Astrocyte of the cerebellum (primary cell): ENCODE measurements around the gene PLEKHG1.

Source experiments
- DNase-seq: peaks from one replicate; pipeline ENCODE4 v3.0.0-alpha.2; 2011; ENCODE audit warnings: low read depth
- H3K4me3 ChIP-seq: 2 replicates; pipeline ENCODE4 v1.5.1; 2011; ENCODE audit warnings: mild to moderate bottlenecking, low read depth, low read length, moderate library complexity
- in situ Hi-C: cut with HindIII; loops from 2 replicates; pipeline ENCODE4 v1.10.0; 2017; ENCODE audit warnings: low sequenced_read_pairs
- TF ChIP-seq, protein P1 (sequence below): IDR thresholded peaks from 2 replicates; pipeline ENCODE4 v1.5.1; 2012; ENCODE audit warnings: low read length, low read depth, moderate library complexity, mild to moderate bottlenecking; ENCODE audit errors: missing control alignments

Gene PLEKHG1

DNA sequence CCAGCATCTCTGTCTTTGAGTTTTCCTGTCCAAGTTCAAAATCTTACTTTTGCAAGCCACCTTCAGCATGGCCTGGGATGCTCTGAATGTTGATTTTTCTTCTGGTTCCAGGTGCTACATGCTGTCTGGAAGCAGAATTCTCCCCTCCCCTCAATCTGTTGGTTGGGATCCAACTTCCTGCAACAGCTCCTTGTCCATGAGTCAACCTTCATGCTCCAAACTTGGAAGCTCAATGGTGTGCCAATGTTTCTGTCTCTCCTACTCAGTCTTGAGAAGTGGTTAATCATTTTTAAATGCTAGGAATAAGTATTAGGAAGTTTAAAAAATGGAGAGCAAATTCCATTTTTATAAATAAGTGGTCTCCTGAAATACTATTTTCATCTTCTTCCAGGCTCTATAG, 33.2 kb upstream of the PLEKHG1 start:
- TF ChIP-seq, protein P1, sequence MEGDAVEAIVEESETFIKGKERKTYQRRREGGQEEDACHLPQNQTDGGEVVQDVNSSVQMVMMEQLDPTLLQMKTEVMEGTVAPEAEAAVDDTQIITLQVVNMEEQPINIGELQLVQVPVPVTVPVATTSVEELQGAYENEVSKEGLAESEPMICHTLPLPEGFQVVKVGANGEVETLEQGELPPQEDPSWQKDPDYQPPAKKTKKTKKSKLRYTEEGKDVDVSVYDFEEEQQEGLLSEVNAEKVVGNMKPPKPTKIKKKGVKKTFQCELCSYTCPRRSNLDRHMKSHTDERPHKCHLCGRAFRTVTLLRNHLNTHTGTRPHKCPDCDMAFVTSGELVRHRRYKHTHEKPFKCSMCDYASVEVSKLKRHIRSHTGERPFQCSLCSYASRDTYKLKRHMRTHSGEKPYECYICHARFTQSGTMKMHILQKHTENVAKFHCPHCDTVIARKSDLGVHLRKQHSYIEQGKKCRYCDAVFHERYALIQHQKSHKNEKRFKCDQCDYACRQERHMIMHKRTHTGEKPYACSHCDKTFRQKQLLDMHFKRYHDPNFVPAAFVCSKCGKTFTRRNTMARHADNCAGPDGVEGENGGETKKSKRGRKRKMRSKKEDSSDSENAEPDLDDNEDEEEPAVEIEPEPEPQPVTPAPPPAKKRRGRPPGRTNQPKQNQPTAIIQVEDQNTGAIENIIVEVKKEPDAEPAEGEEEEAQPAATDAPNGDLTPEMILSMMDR: no peak
- no peak for DNase-seq
- in situ Hi-C loops: no loop called here

DNA sequence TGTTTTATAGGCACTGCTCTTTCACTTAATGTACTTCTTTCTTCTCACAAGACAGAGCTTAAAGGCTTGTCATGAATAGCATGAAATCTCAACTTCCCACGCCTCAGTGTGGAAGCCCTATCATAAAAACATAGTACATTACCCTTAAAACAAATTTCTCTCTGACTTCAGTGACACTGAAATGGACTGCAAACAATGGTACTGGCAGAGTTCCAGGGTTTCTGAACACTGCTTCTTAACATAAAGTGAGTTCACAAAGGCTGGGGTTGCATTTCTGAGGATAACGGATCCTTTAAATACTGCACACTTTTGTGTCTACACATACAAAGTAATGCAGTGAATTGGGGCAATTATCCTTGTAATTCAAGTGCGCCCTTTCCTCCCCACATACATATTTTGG, 32.3 kb upstream of the PLEKHG1 start:
- in situ Hi-C loops: no loop called here
- no peak overlapping the region for H3K4me3 ChIP-seq
- DNase-seq: no peak
- TF ChIP-seq, protein P1: no peak

More for the DNA sequence above, 33.2 kb upstream of the PLEKHG1 start:
- H3K4me3 ChIP-seq: no peak overlapping the region

DNA sequence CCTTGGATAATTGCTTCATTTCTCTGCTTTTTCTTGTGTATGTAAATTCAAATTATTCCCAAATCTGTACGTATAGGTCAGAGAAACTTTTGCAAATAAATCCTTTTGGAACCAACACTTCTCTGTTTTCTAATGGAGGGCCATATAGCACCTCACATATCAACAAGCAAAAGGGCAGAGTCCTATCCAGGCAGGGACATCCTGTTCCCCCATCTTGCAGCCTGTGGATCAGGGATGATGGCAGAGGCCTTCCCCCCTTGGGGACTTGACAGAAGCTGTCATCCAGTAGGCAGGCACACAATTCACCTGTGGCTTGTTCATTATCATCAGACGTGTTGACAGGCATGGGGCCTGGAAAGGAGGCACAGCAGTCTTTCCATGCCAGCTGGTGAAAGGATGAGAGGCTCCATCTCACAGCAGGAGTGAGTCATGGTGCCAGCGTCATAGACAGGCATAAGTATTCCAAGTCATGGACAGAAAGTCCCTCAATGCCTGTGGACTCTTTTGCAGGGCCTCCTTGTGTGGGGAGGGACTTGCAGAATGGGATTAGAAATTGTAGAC, 31.8 kb upstream of the PLEKHG1 start:
- no peak overlapping the region for H3K4me3 ChIP-seq
- in situ Hi-C loops: no loop called here
- DNase-seq: no peak
- TF ChIP-seq, protein P1: no peak

DNA sequence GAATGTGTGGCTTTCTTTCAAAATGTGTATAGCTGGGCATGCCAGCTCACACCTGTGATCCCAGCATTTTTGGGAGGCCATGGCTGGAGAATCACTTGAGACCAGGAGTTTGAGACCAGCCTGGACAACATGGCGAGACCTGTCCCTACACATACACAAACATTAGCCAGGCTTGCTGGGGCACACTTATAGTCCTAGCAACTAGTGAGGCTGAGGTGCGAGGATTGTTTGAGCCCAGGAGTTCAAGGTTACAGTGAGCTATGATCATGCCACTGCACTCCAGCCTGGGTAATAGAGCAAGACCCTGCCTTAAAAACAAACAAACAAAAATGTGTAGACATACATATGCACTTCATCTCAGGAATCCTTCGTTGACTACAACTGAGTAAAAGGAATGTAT, 31.1 kb upstream of the PLEKHG1 start:
- DNase-seq: no peak
- in situ Hi-C loops: no loop called here
- TF ChIP-seq, protein P1: no peak
- H3K4me3 ChIP-seq: no peak overlapping the region

DNA sequence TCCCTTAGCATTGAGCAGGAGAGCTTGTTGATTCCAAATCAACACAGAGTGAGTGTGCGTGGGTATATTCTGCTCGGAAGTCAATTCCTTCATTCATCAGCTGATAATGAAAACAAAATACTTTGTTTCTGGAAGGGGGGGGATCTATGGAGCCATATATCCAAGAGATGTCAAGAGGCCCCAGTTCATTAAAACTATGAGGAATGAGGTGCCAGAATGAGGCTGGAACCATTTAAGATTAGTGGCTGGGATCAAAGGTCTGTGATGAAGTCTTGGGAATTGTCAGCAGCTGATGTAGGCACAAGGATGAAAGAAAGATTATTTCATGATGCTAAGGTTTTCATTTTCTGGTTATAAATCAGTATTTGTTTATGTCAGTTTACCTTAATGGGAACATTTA, 30.5 kb upstream of the PLEKHG1 start:
- no peak overlapping the region for H3K4me3 ChIP-seq
- in situ Hi-C loops: no loop called here
- no peak for DNase-seq
- TF ChIP-seq, protein P1: no peak

DNA sequence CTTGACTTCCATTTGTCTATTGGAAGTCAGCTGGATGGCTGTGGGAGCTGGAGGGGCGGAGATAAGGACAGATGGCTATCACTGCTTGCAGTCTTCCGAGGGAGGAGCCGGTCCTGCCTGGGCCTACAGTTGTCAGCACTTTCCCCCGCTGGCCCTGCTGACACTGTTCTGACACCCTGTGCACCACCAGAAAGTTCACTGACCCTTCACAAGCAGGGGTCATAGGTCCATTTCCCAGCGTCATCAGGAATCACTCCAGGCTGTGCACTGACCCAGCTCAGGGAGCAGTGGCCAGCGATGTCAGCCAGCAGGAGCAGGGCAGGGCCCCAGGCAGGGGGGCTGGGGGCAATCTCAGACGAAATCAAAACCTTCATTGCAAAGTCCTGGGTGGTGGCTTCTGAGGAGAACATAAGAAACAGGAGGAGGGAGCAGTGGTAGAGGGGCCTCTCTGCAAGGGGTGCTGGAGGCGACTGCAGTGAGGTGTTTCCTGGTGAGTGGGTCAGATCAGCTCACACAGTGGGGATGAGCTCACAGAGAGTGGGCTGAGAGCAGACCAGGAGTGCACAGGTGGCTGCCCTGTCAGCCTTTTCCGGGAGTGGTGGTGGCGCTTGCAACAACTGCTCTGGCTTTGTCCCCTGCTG, 26.5 kb upstream of the PLEKHG1 start:
- H3K4me3 ChIP-seq: no peak overlapping the region
- TF ChIP-seq, protein P1: no peak
- DNase-seq: no peak
- in situ Hi-C loops: no loop called here
